ENCODE measurements around the gene MED10. TPM values are rescaled to one million over a fixed set of nuclear protein-coding genes. Genes with fewer than 3 reads are reported as not detected.

Gene MED10
- total and polyA plus RNA-seq, 2 donors (not counting 3 experiments of a cell fraction or from before 2014, with no cell fraction given), result 55.6 to 56.3 TPM

DNA sequence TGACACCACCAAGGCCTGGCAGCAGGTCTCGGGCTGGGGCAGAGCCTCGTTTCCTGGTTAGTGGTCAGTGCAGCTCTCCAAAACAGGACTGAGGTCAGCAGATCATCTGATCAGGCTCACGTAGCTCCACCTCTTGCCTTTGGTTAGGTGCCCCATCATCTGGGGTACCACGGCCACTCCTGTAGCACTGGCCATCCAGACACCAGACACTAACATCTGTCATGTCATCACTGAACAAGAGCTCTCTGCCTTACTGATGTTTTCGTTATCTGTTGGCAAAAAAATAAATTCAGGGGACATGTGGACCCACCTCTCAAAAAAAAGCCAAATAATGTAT, 29.9 kb upstream of the MED10 start:
- no peaks in the 10 kb centered on the region for H3K4me1 ChIP-seq (ENCODE audit: control insufficient read depth, extremely low read depth, insufficient read depth, low read length)
- no peaks in the 10 kb centered on the region for H3K79me2 ChIP-seq (ENCODE audit: control insufficient read depth, insufficient read depth, low read length)
- ChIA-PET CTCF (no interaction called here), POLR2A (no interaction called here)
- no peak overlapping the region for H3K9ac ChIP-seq (replicated peaks; ENCODE audit: extremely low read depth, insufficient read depth, low read length)
- BruUV-seq (replicated peaks), result no TSS peak
- TF ChIP-seq MYC (IDR thresholded peaks at IDR 0.05; ENCODE audit: low read depth, low read length) (no peak), GATA2 (IDR thresholded peaks at IDR 0.05; ENCODE audit: insufficient read depth, insufficient read length, low read depth, low read length) (no peak), POLR2A (IDR thresholded peaks at IDR 0.05; ENCODE audit: low read depth, low read length) (no peak), EZH2 (IDR thresholded peaks at IDR 0.05; ENCODE audit: borderline replicate concordance, low read depth, low read length, severe bottlenecking) (no peak), JUN (IDR thresholded peaks at IDR 0.05; ENCODE audit: borderline replicate concordance, insufficient read depth, insufficient read length, low read depth) (no peak)
- TF ChIP-seq, protein P1, sequence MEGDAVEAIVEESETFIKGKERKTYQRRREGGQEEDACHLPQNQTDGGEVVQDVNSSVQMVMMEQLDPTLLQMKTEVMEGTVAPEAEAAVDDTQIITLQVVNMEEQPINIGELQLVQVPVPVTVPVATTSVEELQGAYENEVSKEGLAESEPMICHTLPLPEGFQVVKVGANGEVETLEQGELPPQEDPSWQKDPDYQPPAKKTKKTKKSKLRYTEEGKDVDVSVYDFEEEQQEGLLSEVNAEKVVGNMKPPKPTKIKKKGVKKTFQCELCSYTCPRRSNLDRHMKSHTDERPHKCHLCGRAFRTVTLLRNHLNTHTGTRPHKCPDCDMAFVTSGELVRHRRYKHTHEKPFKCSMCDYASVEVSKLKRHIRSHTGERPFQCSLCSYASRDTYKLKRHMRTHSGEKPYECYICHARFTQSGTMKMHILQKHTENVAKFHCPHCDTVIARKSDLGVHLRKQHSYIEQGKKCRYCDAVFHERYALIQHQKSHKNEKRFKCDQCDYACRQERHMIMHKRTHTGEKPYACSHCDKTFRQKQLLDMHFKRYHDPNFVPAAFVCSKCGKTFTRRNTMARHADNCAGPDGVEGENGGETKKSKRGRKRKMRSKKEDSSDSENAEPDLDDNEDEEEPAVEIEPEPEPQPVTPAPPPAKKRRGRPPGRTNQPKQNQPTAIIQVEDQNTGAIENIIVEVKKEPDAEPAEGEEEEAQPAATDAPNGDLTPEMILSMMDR (IDR thresholded peaks at IDR 0.05; ENCODE audit: extremely low read depth in 1 of 2, insufficient read depth in 1 of 2, low read depth in 1 of 2, low read length in 2 of 2), result no peak
- TF ChIP-seq, protein P2, sequence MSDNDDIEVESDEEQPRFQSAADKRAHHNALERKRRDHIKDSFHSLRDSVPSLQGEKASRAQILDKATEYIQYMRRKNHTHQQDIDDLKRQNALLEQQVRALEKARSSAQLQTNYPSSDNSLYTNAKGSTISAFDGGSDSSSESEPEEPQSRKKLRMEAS (IDR thresholded peaks at IDR 0.05; ENCODE audit: insufficient read depth, insufficient read length), result no peak
- DNase-seq (ENCODE audit: low read depth, low spot score), result no peak
- no peaks in the 10 kb centered on the region for H3K9me3 ChIP-seq (replicated peaks; ENCODE audit: control insufficient read depth, insufficient read depth, low read length)
- no peaks in the 10 kb centered on the region for H3K9me1 ChIP-seq (replicated peaks; ENCODE audit: control insufficient read depth, extremely low read depth, insufficient read depth, low read length)
- H2AFZ ChIP-seq (ENCODE audit: low read depth, low read length), result no peak overlapping the region
- H3K27me3 ChIP-seq (ENCODE audit: control insufficient read depth in 2 of 2, insufficient read depth in 2 of 2, low read length in 2 of 2), result no peaks in the 10 kb centered on the region
- H3K4me2 ChIP-seq (ENCODE audit: insufficient read depth, low read length), result no peak overlapping the region
- intact Hi-C loops (cut with micrococcal nuclease), result no loop called here
- H4K20me1 ChIP-seq (replicated peaks; ENCODE audit: control insufficient read depth, extremely low read depth, insufficient read depth, low read length), result no peaks in the 10 kb centered on the region
- H3K4me3 ChIP-seq (replicated peaks in 1 of 3; ENCODE audit: insufficient read depth in 1 of 3, low read depth in 1 of 3, low read length in 3 of 3), result no peak overlapping the region
- no peaks in the 10 kb centered on the region for H3K36me3 ChIP-seq (ENCODE audit: control insufficient read depth in 2 of 2, extremely low read depth in 1 of 2, insufficient read depth in 2 of 2, low read length in 2 of 2)
- H3K27ac ChIP-seq (ENCODE audit: insufficient read depth, low read depth, low read length), result no peak overlapping the region
- dilution Hi-C loops (cut with MboI; ENCODE audit: extremely low pct_ligation_motif_present, low sequenced_read_pairs), result no loop called here
- FAIRE-seq, result no peak

All from endothelial cell of umbilical vein (primary cell).